A673 (cell line): ENCODE measurements around the gene ZNF511. TPM values are rescaled to one million over a fixed set of nuclear protein-coding genes. Genes with fewer than 3 reads are reported as not detected.

Source experiments
- BruUV-seq: library from RNA; stranded (reverse); fragments of 400-500 nt; replicated peaks from 2 replicates; lab custom pipeline; 2021; lab: Mats Ljungman, UMichigan
- CTCF ChIA-PET: fragments of 300-600 bp; sonication (Branson Sonifier 250); formaldehyde crosslinking; loops from one replicate; lab custom pipeline; 2022; ENCODE audit warnings: antibody characterized with exemption; lab: Charles Lee
- POLR2A ChIA-PET: fragments of 300-600 bp; sonication (Branson Sonifier 250); formaldehyde crosslinking; loops from one replicate; lab custom pipeline; 2022; ENCODE audit warnings: antibody characterized with exemption; ENCODE audit not compliant: low non-redundant PET; lab: Charles Lee
- DNase-seq: peaks from one replicate; pipeline ENCODE4 v3.0.0-alpha.2; 2015; ENCODE audit warnings: low spot score
- H3K27ac ChIP-seq: fragments of 200-600 bp; sonication (generic); 2 replicates; pipeline ENCODE4 v1.5.1; 2016; ENCODE audit warnings: mixed run types, low read depth, mild to moderate bottlenecking, mixed read lengths, antibody characterized with exemption, low read length; ENCODE audit not compliant: poor library complexity, severe bottlenecking
- H3K27me3 ChIP-seq: fragments of 200-600 bp; sonication (generic); replicated peaks from 2 replicates; pipeline ENCODE4 v1.6.1; 2017; ENCODE audit warnings: mixed run types, low read depth, mild to moderate bottlenecking, mixed read lengths, antibody characterized with exemption, low read length; ENCODE audit not compliant: insufficient read depth, poor library complexity
- H3K36me3 ChIP-seq: fragments of 200-600 bp; sonication (generic); 2 replicates; pipeline ENCODE4 v1.6.1; 2016; ENCODE audit warnings: mixed run types, mild to moderate bottlenecking, mixed read lengths, antibody characterized with exemption, low read length; ENCODE audit not compliant: insufficient read depth, poor library complexity, severe bottlenecking
- H3K4me1 ChIP-seq: fragments of 200-600 bp; sonication (generic); 2 replicates; pipeline ENCODE4 v1.6.1; 2017; ENCODE audit warnings: mixed run types, mild to moderate bottlenecking, mixed read lengths, antibody characterized with exemption, low read length; ENCODE audit not compliant: insufficient read depth, poor library complexity, severe bottlenecking
- H3K4me3 ChIP-seq: fragments of 200-600 bp; sonication (generic); 2 replicates; pipeline ENCODE4 v1.5.1; 2016; ENCODE audit warnings: low read depth, mixed run types, mild to moderate bottlenecking, mixed read lengths, low read length; ENCODE audit not compliant: poor library complexity, severe bottlenecking
- H3K9me3 ChIP-seq: fragments of 200-600 bp; sonication (generic); 2 replicates; pipeline ENCODE4 v1.6.1; 2016; ENCODE audit warnings: mixed run types, low read depth, mild to moderate bottlenecking, mixed read lengths, antibody characterized with exemption, low read length; ENCODE audit not compliant: poor library complexity, severe bottlenecking
- EZH2 ChIP-seq: fragments of 200-600 bp; sonication (generic); IDR thresholded peaks from 2 replicates; pipeline ENCODE4 v1.6.1; 2017; ENCODE audit warnings: borderline replicate concordance, low read depth, mild to moderate bottlenecking, mixed read lengths, antibody characterized with exemption, low read length; ENCODE audit not compliant: poor library complexity, severe bottlenecking
- intact Hi-C: fragments of 100-400 bp; cut with micrococcal nuclease; formaldehyde crosslinking; loops from one replicate; pipeline ENCODE4 v1.10.0; 2022; ENCODE audit not compliant: unreplicated experiment
- total RNA-seq: library from RNA; stranded (reverse); gene quantifications from 2 replicates; pipeline ENCODE4 v1.2.3, GENCODE V29; 2021
- TF ChIP-seq, protein P1 (sequence below): fragments of 300-800, 200-600 bp; sonication (generic); conservative IDR thresholded peaks from 2 replicates; pipeline ENCODE4 v1.5.1; 2017; ENCODE audit warnings: low read depth, mild to moderate bottlenecking, antibody characterized with exemption, low read length, moderate library complexity, mixed read lengths

Gene ZNF511
- total RNA-seq, 1 experiment from 2014 or later, result 61.4 TPM

DNA sequence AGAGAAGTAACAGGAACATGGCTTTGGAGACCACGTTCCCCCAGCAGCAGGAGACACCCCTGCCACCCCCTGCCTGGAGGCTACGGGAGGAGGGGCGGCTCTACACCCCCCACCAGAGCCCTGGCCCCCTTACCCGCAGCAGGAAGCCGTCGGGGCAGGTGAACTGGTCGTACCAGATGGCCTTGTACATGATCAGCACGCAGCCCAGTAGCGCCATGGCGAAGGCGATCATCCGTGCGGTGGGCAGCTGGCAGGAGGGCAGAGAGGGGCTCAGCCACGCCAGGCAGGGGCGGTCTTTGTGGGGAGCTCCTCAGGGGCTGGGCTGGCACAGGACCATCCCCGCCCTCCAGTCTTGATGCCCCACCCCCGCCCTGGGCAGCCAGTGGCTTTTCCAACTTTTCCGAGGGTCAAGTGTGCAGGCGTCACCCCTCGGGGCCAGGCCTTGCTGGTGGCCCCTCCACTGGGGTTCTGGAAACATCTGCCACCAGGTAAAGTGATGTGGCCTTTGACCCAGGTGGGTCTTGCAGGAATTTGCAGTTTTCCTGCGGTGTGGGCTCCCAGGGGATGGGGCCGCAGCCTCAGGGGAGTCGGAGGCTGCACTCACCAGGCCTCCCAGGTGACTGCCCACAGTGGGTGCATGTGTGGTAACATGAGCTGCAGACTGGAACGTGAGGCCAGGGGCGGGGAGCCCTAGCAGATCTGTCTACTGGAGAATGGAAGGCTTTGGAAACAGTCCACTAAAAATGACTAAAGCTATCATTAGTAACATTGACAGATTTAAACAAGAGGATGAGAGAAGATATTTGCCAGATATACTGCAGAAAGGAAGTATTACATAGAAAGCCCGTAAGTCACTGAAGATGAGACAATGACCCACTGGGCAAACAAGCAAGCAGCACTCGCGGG is 18.3 kb downstream of the ZNF511 start:
- no peak for TF ChIP-seq EZH2
- TF ChIP-seq, protein P1, sequence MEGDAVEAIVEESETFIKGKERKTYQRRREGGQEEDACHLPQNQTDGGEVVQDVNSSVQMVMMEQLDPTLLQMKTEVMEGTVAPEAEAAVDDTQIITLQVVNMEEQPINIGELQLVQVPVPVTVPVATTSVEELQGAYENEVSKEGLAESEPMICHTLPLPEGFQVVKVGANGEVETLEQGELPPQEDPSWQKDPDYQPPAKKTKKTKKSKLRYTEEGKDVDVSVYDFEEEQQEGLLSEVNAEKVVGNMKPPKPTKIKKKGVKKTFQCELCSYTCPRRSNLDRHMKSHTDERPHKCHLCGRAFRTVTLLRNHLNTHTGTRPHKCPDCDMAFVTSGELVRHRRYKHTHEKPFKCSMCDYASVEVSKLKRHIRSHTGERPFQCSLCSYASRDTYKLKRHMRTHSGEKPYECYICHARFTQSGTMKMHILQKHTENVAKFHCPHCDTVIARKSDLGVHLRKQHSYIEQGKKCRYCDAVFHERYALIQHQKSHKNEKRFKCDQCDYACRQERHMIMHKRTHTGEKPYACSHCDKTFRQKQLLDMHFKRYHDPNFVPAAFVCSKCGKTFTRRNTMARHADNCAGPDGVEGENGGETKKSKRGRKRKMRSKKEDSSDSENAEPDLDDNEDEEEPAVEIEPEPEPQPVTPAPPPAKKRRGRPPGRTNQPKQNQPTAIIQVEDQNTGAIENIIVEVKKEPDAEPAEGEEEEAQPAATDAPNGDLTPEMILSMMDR, result no peak
- POLR2A ChIA-PET, result no interaction called here
- H3K4me1 ChIP-seq, result peaks cover 15% of the 10 kb centered on the region

DNA sequence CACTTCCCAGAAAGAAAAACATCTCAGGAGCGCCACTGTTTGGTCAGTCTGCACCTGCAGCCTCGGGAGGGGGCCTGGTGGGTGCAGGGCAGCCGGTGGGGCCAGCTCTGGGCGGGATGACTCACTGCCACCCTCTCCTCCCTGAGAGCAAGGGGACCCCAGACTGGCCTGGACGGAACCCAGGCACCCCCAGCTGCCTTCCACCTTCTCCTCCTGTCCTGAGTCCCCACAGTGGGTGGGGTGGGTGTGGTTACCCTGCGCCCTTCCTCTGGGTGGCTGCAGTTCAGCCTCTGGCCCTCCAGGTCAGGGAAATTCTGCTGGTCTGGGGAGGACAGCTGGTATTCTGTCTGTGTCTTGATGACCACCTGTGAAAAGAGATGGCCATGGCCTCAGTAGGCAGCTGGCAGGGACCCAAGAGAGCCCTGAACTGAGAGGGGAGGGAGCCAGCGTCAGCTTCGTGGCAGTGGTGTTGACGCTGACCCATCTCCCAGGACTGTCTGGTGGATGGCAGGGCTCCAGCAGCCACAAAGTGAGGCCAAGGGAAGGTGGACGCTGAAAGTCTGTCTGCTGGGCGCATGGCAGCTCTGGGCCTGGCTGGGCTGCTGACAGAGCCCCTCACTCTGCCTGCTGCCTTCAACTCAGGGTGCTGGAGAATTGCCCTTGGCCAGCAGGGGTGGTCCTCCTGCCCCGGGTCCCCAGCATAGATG is 19.1 kb downstream of the ZNF511 start:
- peaks cover 15% of the 10 kb centered on the region for H3K4me1 ChIP-seq
- POLR2A ChIA-PET, result no interaction called here
- intact Hi-C loops, result loop anchor here (5.0 kb wide), 1 partner anchor 194 kb away; no protein-coding TSS in a partner anchor
- no peak for TF ChIP-seq EZH2
- TF ChIP-seq, protein P1, result no peak
- CTCF ChIA-PET, result no interaction called here
- DNase-seq, result no peak
- H3K27ac ChIP-seq, result no peak overlapping the region
- no peak overlapping the region for H3K4me3 ChIP-seq
- no TSS peak for BruUV-seq
- no peaks in the 10 kb centered on the region for H3K36me3 ChIP-seq
- peaks cover 31% of the 10 kb centered on the region for H3K27me3 ChIP-seq
- no peaks in the 10 kb centered on the region for H3K9me3 ChIP-seq

More for the DNA sequence above, 18.3 kb downstream of the ZNF511 start:
- H3K9me3 ChIP-seq, result no peaks in the 10 kb centered on the region
- peaks cover 23% of the 10 kb centered on the region for H3K27me3 ChIP-seq
- intact Hi-C loops, result loop anchor here (5.0 kb wide), 1 partner anchor 195 kb away; no protein-coding TSS in a partner anchor
- CTCF ChIA-PET, result no interaction called here
- no peak for DNase-seq
- no peak overlapping the region for H3K4me3 ChIP-seq
- no peaks in the 10 kb centered on the region for H3K36me3 ChIP-seq
- BruUV-seq, result no TSS peak
- no peak overlapping the region for H3K27ac ChIP-seq

DNA sequence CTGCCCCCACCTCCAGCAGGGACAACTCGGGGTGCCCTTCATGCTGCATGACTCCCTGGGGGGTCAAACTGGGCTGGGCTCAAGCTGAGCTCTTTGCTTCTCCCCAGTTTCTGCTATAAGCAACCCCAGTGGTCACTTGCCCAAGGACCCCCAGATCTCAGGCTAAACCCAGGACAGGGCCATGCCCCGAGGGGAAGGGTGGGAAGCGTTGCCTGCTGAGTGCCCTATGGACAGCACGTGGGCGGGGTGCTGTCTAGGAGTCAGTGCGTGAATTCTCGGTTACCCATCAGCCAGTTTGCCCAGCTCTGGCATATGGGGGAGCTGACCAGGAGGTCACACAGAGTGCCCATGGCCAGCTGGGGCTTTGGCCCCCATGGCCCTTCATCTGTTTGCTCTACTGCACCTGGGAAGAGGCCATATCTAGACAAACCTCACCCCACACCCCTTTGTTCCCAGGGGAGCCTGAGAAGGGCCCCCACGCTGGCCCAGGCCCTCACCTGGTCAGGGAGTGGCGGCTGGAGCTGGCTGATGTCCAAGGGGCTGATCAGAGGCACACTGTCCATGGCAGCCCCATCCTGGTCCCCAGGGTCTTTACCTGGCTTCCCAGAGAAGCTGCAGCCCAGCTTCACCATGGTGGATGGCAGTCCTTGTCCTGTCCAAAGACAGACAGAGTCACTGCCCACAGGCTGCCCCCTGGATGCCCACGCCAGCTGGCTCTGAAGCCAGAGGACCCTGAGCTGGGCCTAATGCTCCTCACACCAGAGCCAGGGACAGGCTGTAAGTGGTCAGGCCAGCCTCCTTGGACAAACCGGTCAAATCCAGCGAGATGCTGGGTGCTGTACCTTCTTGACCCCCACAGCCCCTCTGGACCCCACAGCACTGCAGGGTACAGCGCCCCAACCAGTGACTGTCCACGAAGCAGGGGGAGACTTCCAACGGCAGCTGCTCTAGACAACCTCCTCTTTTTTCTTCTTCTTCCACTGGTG is 19.9 kb downstream of the ZNF511 start:
- TF ChIP-seq, protein P1, result no peak
- no peak for TF ChIP-seq EZH2
- H3K36me3 ChIP-seq, result no peaks in the 10 kb centered on the region
- H3K27ac ChIP-seq, result no peak overlapping the region
- intact Hi-C loops, result loop anchor here (5.0 kb wide), 1 partner anchor 194 kb away; no protein-coding TSS in a partner anchor
- peaks cover 15% of the 10 kb centered on the region for H3K4me1 ChIP-seq
- no peak for DNase-seq
- no TSS peak for BruUV-seq
- ChIA-PET POLR2A (no interaction called here), CTCF (interaction anchor here (0.6 to 1.5 kb wide), 5 partner anchors 12 to 191 kb away, joined by 3 to 6 read pairs (median 4); partner anchors contain the start of gene PRAP1)
- H3K4me3 ChIP-seq, result no peak overlapping the region
- H3K27me3 ChIP-seq, result peaks cover 36% of the 10 kb centered on the region
- H3K9me3 ChIP-seq, result no peaks in the 10 kb centered on the region
